ENCODE measurements around the gene UNC79.

- TF ChIP-seq POLR2A (IDR thresholded peaks at IDR 0.05) (no peak), CTCF (IDR thresholded peaks at IDR 0.05) (no peak)
These were observed 49.1 kb upstream of the UNC79 start for GRCh38 chr14:93381644-93382043.

All from ovary (tissue), 3 donors.